Mucosa of descending colon (tissue), 3 donors: ENCODE results near the gene PDCD11. TPM values are rescaled to one million over a fixed set of nuclear protein-coding genes. Genes with fewer than 3 reads are reported as not detected.

Experiments used
- ATAC-seq: fragments of 200-7000 bp; cut with Tn5 transposase; one replicate; pipeline ENCODE4 v1.9.1; 2020; ENCODE audit warnings: mild to moderate bottlenecking, moderate library complexity
- DNase-seq, 3 donors: peaks; one replicate each; pipeline ENCODE4 v3.0.0-alpha.2; 2020
- H3K36me3 ChIP-seq: fragments of 200-600 bp; one replicate; pipeline ENCODE4 v1.8.0; 2021; ENCODE audit warnings: low read depth, mild to moderate bottlenecking
- H3K4me1 ChIP-seq: fragments of 200-600 bp; one replicate; pipeline ENCODE4 v1.8.0; 2021; ENCODE audit warnings: low read depth, mild to moderate bottlenecking
- H3K4me3 ChIP-seq: fragments of 200-600 bp; one replicate; pipeline ENCODE4 v1.8.0; 2021; ENCODE audit warnings: mild to moderate bottlenecking
- H3K9me3 ChIP-seq: fragments of 200-600 bp; one replicate; pipeline ENCODE4 v1.8.0; 2021; ENCODE audit warnings: mild to moderate bottlenecking
- intact Hi-C, 2 donors: fragments of 100-400 bp; cut with DNase I in 1 of 2; cut with micrococcal nuclease in 1 of 2; formaldehyde crosslinking; loops; one replicate each; pipeline versions ENCODE4 v1.11.0 to v1.11.1; 2022; cut with DNase I, micrococcal nuclease
- total RNA-seq, 3 donors: library from RNA; stranded (reverse); fragmentation: NEBNext Ultra II Directional in 2 of 3; extraction: Animal tissue kit (Norgen Biotek cat#: 25700) in 2 of 3; gene quantifications; one replicate each; pipeline versions ENCODE4 v1.2.1 to v1.2.4, GENCODE V29; 2021 to 2023
- TF ChIP-seq, protein P1 (sequence below): fragments of 200-600 bp; IDR thresholded peaks from one replicate; pipeline ENCODE4 v1.8.0; 2022; ENCODE audit warnings: antibody characterized with exemption, mild to moderate bottlenecking
- donor health status: DM: no; HTN: no; CAD: no; lungs with moderate emphysema.
- donor health status: DM: no; HTN: no; CAD: no.
- donor health status: DM: no; HTN: yes; CAD: no.

The PDCD11 gene
- total RNA-seq, 3 donors from 2014 or later: 22.3 to 24.5 (median 22.7) TPM

DNA sequence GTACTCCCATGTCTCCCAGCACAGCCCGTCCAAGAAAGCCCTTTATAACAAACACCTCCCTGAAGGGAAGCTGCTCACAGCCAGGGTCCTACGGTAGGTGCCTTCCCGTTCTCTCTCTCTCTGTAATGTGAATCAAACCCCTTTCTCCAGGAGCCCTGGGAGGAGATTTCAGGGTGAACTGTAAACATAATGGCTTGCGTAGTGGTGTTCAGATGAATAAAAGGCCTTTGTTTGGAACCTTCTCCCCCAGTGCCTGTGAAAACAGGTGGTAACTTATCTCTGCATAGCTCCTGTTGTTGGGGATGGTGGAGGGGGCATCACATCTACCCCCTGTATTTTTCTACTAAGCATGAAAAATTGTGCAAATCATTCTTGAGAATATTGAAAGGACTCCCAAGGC, 43.4 kb downstream of the PDCD11 start:
- peaks cover 7% of the 10 kb centered on the region for H3K36me3 ChIP-seq
- TF ChIP-seq, protein P1, sequence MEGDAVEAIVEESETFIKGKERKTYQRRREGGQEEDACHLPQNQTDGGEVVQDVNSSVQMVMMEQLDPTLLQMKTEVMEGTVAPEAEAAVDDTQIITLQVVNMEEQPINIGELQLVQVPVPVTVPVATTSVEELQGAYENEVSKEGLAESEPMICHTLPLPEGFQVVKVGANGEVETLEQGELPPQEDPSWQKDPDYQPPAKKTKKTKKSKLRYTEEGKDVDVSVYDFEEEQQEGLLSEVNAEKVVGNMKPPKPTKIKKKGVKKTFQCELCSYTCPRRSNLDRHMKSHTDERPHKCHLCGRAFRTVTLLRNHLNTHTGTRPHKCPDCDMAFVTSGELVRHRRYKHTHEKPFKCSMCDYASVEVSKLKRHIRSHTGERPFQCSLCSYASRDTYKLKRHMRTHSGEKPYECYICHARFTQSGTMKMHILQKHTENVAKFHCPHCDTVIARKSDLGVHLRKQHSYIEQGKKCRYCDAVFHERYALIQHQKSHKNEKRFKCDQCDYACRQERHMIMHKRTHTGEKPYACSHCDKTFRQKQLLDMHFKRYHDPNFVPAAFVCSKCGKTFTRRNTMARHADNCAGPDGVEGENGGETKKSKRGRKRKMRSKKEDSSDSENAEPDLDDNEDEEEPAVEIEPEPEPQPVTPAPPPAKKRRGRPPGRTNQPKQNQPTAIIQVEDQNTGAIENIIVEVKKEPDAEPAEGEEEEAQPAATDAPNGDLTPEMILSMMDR: no peak
- ATAC-seq: no peak
- H3K4me1 ChIP-seq: no peaks in the 10 kb centered on the region
- intact Hi-C loops: no loop called here
- DNase-seq: no peak
- no peaks in the 10 kb centered on the region for H3K9me3 ChIP-seq
- H3K4me3 ChIP-seq: no peak overlapping the region

DNA sequence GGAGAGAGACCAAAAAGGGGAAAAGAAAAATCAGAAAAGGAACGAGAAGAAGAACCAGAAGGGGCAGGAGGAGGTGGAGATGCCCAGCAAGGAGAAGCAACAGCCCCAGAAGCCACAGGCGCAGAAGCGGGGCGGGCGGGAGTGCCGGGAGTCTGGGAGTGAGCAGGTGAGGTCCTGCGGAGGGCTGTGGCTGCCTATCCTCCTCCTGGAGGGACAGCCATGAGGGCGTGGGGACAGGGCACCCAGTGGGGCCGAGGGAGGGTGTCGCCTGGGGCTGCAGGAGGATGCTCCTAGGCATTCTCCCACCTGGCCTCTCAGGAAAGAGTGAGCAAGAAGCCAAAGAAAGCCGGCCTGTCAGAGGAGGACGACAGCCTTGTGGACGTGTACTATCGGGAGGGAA, 44.0 kb downstream of the PDCD11 start:
- ATAC-seq: no peak

DNA sequence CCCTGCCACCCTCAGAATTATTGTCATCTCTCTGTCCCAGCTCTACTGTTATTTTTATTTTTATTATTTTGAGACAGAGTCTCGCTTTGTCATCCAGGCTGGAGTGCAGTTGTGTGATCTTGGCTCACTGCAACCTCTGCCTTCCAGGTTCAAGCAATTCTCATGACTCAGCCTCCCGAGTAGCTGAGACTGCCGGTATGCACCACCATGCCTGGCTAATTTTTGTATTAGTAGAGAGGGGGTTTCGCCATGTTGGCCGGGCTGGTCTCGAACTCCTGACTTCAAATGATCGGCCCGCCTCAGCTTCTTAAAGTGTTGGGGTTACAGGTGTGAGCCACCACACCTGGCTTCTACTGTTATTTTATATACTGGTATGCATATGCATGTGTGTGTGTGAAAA, 44.8 kb downstream of the PDCD11 start:
- Histone ChIP-seq H3K4me3 (no peak overlapping the region), H3K36me3 (peaks cover 3% of the 10 kb centered on the region), H3K9me3 (no peaks in the 10 kb centered on the region), H3K4me1 (no peaks in the 10 kb centered on the region)
- intact Hi-C loops: no loop called here
- ATAC-seq (no peak), DNase-seq (no peak)
- TF ChIP-seq, protein P1: no peak

More for the DNA sequence above, 44.0 kb downstream of the PDCD11 start:
- intact Hi-C loops: no loop called here
- TF ChIP-seq, protein P1: no peak
- H3K4me1 ChIP-seq: no peaks in the 10 kb centered on the region
- no peaks in the 10 kb centered on the region for H3K9me3 ChIP-seq
- no peak for DNase-seq
- H3K4me3 ChIP-seq: no peak overlapping the region
- peaks cover 7% of the 10 kb centered on the region for H3K36me3 ChIP-seq

DNA sequence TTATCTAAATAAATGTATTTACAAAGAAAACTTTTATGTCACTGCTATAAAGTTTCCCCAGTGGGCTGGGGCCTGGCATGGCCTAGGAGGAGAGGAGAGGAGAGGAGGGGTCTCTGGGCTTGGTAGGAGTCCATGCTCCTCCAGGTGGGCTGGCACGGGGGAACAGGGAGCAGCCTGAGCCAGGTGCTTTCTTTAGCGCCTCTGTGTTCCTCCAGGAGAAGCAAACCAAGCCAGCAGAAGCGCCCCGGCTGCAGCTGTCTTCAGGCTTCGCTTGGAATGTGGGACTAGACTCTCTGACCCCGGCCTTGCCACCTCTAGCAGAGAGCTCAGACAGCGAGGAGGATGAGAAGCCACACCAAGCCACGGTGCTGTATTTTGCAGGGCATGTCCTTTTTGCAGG, 45.2 kb downstream of the PDCD11 start:
- H3K9me3 ChIP-seq: no peaks in the 10 kb centered on the region
- H3K4me1 ChIP-seq: no peaks in the 10 kb centered on the region
- peaks cover 3% of the 10 kb centered on the region for H3K36me3 ChIP-seq
- ATAC-seq: no peak
- intact Hi-C loops: no loop called here
- no peak overlapping the region for H3K4me3 ChIP-seq
- TF ChIP-seq, protein P1: no peak
- no peak for DNase-seq

DNA sequence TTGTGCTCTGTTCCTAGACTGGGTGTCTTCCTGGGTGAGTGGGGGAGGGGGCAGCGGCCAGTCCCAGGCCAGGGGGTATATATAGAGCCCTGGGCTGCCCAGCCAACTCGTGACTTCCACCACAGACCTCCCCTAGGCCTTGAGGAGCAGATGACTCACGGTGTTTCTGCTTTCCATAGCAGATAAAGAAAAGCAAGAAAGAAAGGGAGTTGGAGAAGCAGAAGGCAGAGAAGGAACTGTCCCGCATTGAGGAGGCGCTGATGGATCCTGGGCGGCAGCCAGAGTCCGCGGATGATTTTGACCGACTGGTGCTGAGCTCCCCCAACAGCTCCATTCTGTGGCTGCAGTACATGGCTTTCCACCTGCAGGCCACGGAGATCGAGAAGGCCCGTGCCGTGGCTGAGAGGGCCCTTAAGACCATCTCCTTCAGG, 45.6 kb downstream of the PDCD11 start:
- intact Hi-C loops: no loop called here
- Histone ChIP-seq H3K9me3 (no peaks in the 10 kb centered on the region), H3K4me3 (no peak overlapping the region), H3K36me3 (peaks cover 3% of the 10 kb centered on the region), H3K4me1 (no peaks in the 10 kb centered on the region)
- ATAC-seq (peak; percentile 23), DNase-seq (no peak)
- TF ChIP-seq, protein P1: no peak
